RWPE1 (cell line): ENCODE results near the gene TRDN.
A peak's percentile ranks its signal among the peaks of the same experiment; 100 is the strongest.
"Not testable (repeated sequence)": the region's sequence is repeated elsewhere in the genome, so short reads cannot be mapped to it uniquely, and the experiment has no call there.

Experiments
- CTCF ChIA-PET: fragments of 350-600 bp; sonication (Branson Sonifier 250); formaldehyde crosslinking; extraction: SDS; loops from one replicate; lab custom pipeline; 2021; lab: Yijun Ruan, JAX
- POLR2A ChIA-PET: fragments of 400-600 bp; formaldehyde crosslinking; extraction: SDS; loops from one replicate; lab custom pipeline; 2020; ENCODE audit warnings: antibody characterized with exemption; ENCODE audit not compliant: low non-redundant PET; lab: Yijun Ruan, JAX
- DNase-seq: peaks from one replicate; pipeline ENCODE4 v3.0.0; 2012; ENCODE audit warnings: low spot score
- H3K27ac ChIP-seq: fragments of 450-650 bp; 2 replicates; pipeline ENCODE4 v1.5.1; 2017
- TF ChIP-seq, protein P1 (sequence below): fragments of 450-650 bp; conservative IDR thresholded peaks from 2 replicates; pipeline ENCODE4 v1.5.1; 2017; ENCODE audit warnings: low read depth, mild to moderate bottlenecking

The TRDN gene

DNA sequence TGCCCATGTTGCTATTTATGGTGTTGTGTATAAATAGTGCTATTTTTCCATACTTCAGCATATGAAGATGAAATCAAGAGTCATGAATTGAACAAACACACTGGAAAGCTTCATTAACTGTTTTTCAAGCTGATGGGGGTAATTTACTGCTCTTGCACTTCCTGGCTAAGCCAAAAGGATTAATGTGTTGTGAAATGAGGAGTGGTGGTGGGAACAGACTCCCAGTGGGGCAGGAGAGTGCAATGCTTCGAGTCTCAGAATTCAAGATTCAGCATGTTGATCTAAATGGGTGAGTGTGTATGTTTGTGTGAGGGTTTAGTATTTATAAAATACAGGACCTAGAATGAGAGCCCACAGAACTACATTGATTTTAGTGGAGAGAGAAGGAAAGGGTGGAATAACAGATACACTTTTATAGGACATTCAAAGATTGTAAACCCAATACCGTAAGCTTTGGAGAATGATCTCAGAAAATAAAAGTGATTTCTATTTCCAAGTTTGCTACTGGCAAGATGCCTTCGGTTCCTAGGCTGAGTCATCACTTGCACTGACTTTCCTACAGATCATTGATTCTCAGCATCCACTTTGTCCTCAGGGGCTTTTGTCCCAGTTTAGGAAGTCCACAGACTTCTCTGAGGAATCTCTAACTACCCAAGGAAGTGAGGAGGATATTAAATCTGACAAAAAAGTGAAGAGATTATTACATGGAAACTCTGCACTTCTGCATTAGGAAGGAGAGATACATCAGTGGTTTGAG lies 303.6 kb downstream of the TRDN start:
- no peak overlapping the region for H3K27ac ChIP-seq
- DNase-seq = no peak
- CTCF ChIA-PET = no interaction called here
- POLR2A ChIA-PET = no interaction called here
- TF ChIP-seq, protein P1, sequence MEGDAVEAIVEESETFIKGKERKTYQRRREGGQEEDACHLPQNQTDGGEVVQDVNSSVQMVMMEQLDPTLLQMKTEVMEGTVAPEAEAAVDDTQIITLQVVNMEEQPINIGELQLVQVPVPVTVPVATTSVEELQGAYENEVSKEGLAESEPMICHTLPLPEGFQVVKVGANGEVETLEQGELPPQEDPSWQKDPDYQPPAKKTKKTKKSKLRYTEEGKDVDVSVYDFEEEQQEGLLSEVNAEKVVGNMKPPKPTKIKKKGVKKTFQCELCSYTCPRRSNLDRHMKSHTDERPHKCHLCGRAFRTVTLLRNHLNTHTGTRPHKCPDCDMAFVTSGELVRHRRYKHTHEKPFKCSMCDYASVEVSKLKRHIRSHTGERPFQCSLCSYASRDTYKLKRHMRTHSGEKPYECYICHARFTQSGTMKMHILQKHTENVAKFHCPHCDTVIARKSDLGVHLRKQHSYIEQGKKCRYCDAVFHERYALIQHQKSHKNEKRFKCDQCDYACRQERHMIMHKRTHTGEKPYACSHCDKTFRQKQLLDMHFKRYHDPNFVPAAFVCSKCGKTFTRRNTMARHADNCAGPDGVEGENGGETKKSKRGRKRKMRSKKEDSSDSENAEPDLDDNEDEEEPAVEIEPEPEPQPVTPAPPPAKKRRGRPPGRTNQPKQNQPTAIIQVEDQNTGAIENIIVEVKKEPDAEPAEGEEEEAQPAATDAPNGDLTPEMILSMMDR = no peak

DNA sequence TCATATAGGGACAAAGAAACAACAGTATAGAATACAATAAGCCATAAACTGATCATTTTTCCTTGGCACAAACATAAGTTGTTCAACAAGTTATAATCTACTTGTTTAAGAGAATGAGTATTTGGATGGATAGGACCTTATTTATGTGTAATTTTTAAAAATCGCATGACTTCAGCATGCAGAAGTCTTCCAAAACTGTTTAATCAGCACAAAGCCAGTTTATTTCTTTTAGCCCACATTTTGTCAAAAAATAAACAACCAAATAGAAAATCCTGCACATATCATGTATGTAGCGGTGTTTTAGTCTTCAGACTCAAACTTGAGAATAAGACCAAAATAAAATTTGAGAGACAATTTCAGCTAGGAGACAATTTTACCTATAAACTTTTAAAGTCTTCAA lies 304.7 kb downstream of the TRDN start:
- ChIA-PET CTCF (interaction anchor here (0.7 kb wide), 1 partner anchor 50 kb away, joined by 3 read pairs; no protein-coding TSS in a partner anchor), POLR2A (no interaction called here)
- DNase-seq = no peak
- TF ChIP-seq, protein P1 = no peak
- no peak overlapping the region for H3K27ac ChIP-seq

DNA sequence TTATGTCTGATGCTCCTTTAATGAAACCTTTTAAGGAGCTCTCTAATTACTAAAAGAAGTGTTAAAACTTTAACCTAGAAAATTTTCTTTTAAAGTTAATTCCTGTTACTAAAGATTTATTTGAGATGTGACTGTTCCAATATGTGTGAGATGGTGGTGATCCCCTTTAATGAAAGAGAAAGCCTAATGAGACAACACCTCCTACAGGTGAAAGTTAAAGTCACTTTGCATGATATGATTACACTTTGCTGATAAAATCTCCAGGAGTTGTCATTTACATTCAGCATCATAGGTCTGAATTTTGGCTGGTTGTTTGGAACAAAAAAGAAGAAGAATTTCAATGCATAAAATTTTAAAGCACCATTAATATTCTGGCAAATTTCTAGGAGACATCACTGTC lies 307.4 kb downstream of the TRDN start:
- TF ChIP-seq, protein P1 = no peak

DNA sequence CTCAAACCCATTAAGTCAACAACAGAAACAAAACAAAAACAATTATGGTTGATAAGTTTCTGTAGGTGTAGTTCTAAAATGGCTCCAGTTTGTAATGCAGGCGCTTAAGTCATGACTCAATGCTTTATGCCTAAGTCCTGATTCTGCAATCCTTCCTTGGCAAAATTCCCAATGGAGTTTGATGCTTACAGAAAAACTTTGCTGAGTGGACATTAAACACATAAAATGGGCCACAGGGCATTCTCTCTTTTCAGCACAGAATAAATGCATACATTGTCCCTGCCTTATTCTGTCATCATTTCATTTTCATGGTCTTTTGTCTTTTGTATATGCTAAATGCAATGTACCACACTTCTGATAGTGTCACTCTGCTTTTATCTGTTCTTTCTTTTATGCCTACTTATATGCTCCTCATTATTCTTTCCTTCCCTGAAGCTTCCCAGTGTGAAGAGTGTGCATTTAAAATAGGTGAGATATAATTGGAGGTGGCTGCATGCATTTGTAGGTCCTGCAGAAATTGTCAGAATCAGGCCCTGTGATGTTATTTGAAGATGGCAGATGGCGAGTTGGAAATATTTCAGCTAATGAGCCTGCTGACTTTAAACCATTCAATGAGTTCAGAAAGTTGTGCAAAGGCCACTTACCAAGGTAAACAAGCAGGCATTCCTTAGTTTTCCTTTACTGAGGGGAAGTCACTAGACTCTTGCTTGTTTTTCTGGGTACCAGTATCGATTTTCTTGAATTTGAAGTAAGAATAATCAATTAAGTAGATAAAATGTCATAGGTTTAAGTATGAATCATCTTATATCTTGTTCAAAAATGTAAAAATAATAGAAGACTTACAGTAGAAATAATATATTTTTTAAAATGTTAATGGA lies 313.1 kb downstream of the TRDN start:
- TF ChIP-seq, protein P1 = no peak
- POLR2A ChIA-PET = no interaction called here
- H3K27ac ChIP-seq = no peak overlapping the region
- CTCF ChIA-PET = no interaction called here
- peak; percentile 4 for DNase-seq

More for the DNA sequence above, 307.4 kb downstream of the TRDN start:
- DNase-seq = no peak
- POLR2A ChIA-PET = no interaction called here
- H3K27ac ChIP-seq = no peak overlapping the region
- CTCF ChIA-PET = no interaction called here

DNA sequence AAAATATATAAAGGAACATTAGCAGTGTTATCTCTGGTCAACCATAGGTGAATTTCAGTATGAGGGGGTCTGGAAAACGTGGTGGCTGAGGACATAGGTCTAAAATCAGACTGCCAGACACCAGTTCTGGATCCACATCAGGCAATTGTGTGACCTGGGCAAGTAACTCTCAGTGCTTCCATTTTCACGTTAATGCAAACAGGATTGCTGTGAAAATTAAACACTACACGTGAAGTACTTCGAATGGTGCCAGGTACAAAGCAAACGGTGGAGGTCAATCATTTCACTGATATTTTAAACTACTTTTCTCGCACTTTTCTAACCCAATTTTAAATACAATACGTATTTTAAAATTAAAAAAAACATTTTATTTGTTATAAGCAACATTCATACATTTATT lies 315.7 kb downstream of the TRDN start:
- ChIA-PET POLR2A (no interaction called here), CTCF (interaction anchor here (2.1 kb wide), 1 partner anchor 452 kb away, joined by 7 read pairs; no protein-coding TSS in a partner anchor)
- TF ChIP-seq, protein P1 = no peak
- DNase-seq = no peak
- H3K27ac ChIP-seq = no peak overlapping the region

DNA sequence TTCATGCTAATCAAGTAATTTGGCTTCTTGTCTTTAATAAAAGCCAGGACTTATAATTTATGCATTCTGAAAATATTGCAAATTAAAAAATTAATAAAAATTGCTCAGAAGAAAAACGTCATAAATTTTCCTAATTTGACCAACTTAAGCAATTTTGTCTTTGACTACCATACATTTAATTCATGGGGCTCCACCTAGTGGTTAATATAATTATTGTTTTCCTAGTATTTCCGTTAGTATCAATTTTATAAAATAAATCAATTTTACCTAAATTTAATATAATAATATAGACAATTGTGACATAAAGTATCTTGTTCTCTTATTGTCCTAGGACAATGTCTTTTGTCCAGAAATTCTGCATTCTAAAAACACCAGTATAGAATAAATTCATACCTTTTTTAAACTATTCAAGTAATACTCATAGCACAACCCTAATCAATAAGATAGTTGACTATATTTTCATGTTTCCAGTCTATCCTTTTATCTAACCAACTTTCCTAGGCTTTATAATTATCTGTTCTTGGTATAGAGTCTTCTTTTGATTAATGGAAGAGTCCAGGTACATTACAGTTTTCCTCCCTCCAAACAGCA lies 319.9 kb downstream of the TRDN start:
- TF ChIP-seq, protein P1 = peak; percentile 59
- POLR2A ChIA-PET = no interaction called here
- CTCF ChIA-PET = interaction anchor here (1.0 to 1.5 kb wide), 2 partner anchors 370 to 447 kb away, joined by 4 to 9 read pairs; no protein-coding TSS in a partner anchor
- peak; percentile 10 for DNase-seq
- H3K27ac ChIP-seq = no peak overlapping the region

DNA sequence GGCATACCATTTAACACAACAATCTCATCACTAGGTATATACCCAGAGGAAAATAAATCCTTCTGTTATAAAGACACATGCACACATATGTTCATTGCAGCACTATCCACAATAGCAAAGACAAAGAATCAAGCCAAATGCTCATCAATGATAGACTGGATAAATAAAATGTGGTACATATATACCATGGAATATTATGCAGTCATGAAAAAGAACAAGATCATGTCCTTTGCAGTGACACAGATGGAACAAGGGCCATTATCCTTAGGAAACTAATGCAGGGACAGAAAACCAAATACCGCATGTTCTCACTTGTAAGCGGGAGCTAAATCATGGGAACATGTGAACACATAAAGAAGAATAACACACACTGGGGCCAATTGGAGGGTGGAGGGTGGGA lies 322.3 kb downstream of the TRDN start:
- H3K27ac ChIP-seq, DNase-seq, POLR2A ChIA-PET: not testable (repeated sequence)
- CTCF ChIA-PET = interaction anchor here (0.9 kb wide), 1 partner anchor 16 kb away, joined by 3 read pairs; no protein-coding TSS in a partner anchor
